Vagina (tissue), 2 donors: Measurements from ENCODE around the gene CCHCR1.

Experiments
- POLR2A ChIP-seq, 2 donors: fragments of 450-650 bp; IDR thresholded peaks; one replicate each; pipeline ENCODE4 v1.6.1; 2017; ENCODE audit warnings: antibody characterized with exemption in 2 of 2, mild to moderate bottlenecking in 2 of 2, moderate library complexity in 2 of 2
- TF ChIP-seq, protein P1 (sequence below), 3 experiments: fragments of 450-650 bp in 2 of 3; fragments of 200-600 bp in 1 of 3; sonication (generic) in 1 of 3; IDR thresholded peaks; one replicate each; pipeline ENCODE4 v1.5.1; 2017 to 2019; ENCODE audit warnings: antibody characterized with exemption in 3 of 3, mild to moderate bottlenecking in 2 of 3, moderate library complexity in 2 of 3

- TF ChIP-seq, protein P1, sequence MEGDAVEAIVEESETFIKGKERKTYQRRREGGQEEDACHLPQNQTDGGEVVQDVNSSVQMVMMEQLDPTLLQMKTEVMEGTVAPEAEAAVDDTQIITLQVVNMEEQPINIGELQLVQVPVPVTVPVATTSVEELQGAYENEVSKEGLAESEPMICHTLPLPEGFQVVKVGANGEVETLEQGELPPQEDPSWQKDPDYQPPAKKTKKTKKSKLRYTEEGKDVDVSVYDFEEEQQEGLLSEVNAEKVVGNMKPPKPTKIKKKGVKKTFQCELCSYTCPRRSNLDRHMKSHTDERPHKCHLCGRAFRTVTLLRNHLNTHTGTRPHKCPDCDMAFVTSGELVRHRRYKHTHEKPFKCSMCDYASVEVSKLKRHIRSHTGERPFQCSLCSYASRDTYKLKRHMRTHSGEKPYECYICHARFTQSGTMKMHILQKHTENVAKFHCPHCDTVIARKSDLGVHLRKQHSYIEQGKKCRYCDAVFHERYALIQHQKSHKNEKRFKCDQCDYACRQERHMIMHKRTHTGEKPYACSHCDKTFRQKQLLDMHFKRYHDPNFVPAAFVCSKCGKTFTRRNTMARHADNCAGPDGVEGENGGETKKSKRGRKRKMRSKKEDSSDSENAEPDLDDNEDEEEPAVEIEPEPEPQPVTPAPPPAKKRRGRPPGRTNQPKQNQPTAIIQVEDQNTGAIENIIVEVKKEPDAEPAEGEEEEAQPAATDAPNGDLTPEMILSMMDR (IDR thresholded peaks at IDR 0.05), result no peak
- TF ChIP-seq POLR2A (IDR thresholded peaks at IDR 0.05), result no peak
Observed at GRCh38 chr6:31116661-31117385, 40.8 kb downstream of the CCHCR1 start.
